CD14-positive monocyte (primary cell): Measurements from ENCODE around the gene SGCE. TPM values are rescaled to one million over a fixed set of nuclear protein-coding genes. Genes with fewer than 3 reads are reported as not detected.

ENCODE experiments used
- DNase-seq, 3 donors: peaks; one replicate each; pipeline ENCODE4 v3.0.0-alpha.2; 2011 to 2022
- H2AFZ ChIP-seq: 2 replicates; pipeline ENCODE4 v1.6.0; 2012; ENCODE audit warnings: mild to moderate bottlenecking, low read depth, low read length, inconsistent platforms; ENCODE audit not compliant: insufficient read depth, poor library complexity, severe bottlenecking
- H3K27ac ChIP-seq, 2 donors: 1 replicate in 1 of 2; 2 replicates in 1 of 2; pipeline ENCODE4 v1.5.1; 2012 to 2013; ENCODE audit warnings: low read length in 2 of 2, control low read depth in 1 of 2, inconsistent platforms in 1 of 2, low read depth in 1 of 2, mild to moderate bottlenecking in 1 of 2
- H3K27me3 ChIP-seq, 2 donors: one replicate each; pipeline versions ENCODE4 v1.6.0 to v1.6.1; 2011 to 2013; ENCODE audit warnings: low read length in 2 of 2; ENCODE audit not compliant: control insufficient read depth in 2 of 2, insufficient read depth in 2 of 2
- H3K36me3 ChIP-seq, 2 donors: replicated peaks in 1 of 2; 1 replicate in 1 of 2; 2 replicates in 1 of 2; pipeline versions ENCODE4 v1.5.1 to v1.6.1; 2012 to 2013; ENCODE audit warnings: low read length in 2 of 2, control low read depth in 1 of 2, inconsistent platforms in 1 of 2, mild to moderate bottlenecking in 1 of 2; ENCODE audit not compliant: insufficient read depth in 2 of 2, control insufficient read depth in 1 of 2
- H3K4me1 ChIP-seq, 2 donors: 1 replicate in 1 of 2; 2 replicates in 1 of 2; pipeline versions ENCODE4 v1.5.1 to v1.6.1; 2012 to 2013; ENCODE audit warnings: low read length in 2 of 2, control low read depth in 1 of 2, inconsistent platforms in 1 of 2, mild to moderate bottlenecking in 1 of 2, moderate library complexity in 1 of 2; ENCODE audit not compliant: insufficient read depth in 2 of 2, control insufficient read depth in 1 of 2
- H3K4me2 ChIP-seq: replicated peaks from 2 replicates; pipeline ENCODE3; 2012; ENCODE audit warnings: low read length, moderate library complexity, mild to moderate bottlenecking; ENCODE audit not compliant: poor library complexity, severe bottlenecking; ENCODE audit errors: extremely low read depth
- H3K4me3 ChIP-seq, 3 experiments: fragments of 200-600 bp in 1 of 3; sonication (generic) in 1 of 3; replicated peaks in 1 of 3; 1 replicate in 2 of 3; 2 replicates in 1 of 3; pipeline ENCODE4 v1.5.1; 2011 to 2013; ENCODE audit warnings: low read length in 3 of 3, mild to moderate bottlenecking in 3 of 3, control low read depth in 2 of 3, low read depth in 2 of 3, inconsistent platforms in 1 of 3, moderate library complexity in 1 of 3
- H3K79me2 ChIP-seq: 2 replicates; pipeline ENCODE4 v1.6.0; 2012; ENCODE audit warnings: mild to moderate bottlenecking, control low read depth, inconsistent platforms, low read length, moderate library complexity; ENCODE audit not compliant: insufficient read depth
- H3K9ac ChIP-seq: 2 replicates; pipeline ENCODE4 v1.6.0; 2017; ENCODE audit warnings: low read length, mild to moderate bottlenecking; ENCODE audit not compliant: insufficient read depth, poor library complexity, severe bottlenecking
- H3K9me3 ChIP-seq, 2 donors: replicated peaks in 1 of 2; 1 replicate in 1 of 2; 2 replicates in 1 of 2; pipeline versions ENCODE4 v1.5.1 to v1.6.1; 2012 to 2013; ENCODE audit warnings: low read length in 2 of 2, control low read depth in 1 of 2; ENCODE audit not compliant: control insufficient read depth in 1 of 2, insufficient read depth in 1 of 2
- H4K20me1 ChIP-seq: 2 replicates; pipeline ENCODE4 v1.6.0; 2012; ENCODE audit warnings: mild to moderate bottlenecking, low read length, control low read depth, moderate library complexity; ENCODE audit not compliant: insufficient read depth
- H3K27ac Mint-ChIP-seq, 7 donors: one replicate each; pipeline ENCODE4 v1.8.0; 2020; ENCODE audit warnings: mild to moderate bottlenecking in 7 of 7, mixed read lengths in 7 of 7, moderate library complexity in 6 of 7, inconsistent platforms in 2 of 7
- H3K27me3 Mint-ChIP-seq, 3 donors: one replicate each; pipeline ENCODE4 v1.8.0; 2021 to 2022; ENCODE audit warnings: low read depth in 3 of 3, mild to moderate bottlenecking in 3 of 3, mixed read lengths in 3 of 3, moderate library complexity in 3 of 3, inconsistent platforms in 1 of 3
- H3K36me3 Mint-ChIP-seq, 2 donors: one replicate each; pipeline ENCODE4 v1.8.0; 2020; ENCODE audit warnings: mixed read lengths in 2 of 2, inconsistent platforms in 1 of 2, mild to moderate bottlenecking in 1 of 2
- H3K4me1 Mint-ChIP-seq: one replicate; pipeline ENCODE4 v1.8.0; 2020; ENCODE audit warnings: mild to moderate bottlenecking, mixed read lengths
- H3K4me3 Mint-ChIP-seq, 2 donors: one replicate each; pipeline ENCODE4 v1.8.0; 2020; ENCODE audit warnings: mild to moderate bottlenecking in 2 of 2, mixed read lengths in 2 of 2, moderate library complexity in 1 of 2
- H3K9me3 Mint-ChIP-seq, 7 donors: one replicate each; pipeline ENCODE4 v1.8.0; 2020 to 2022; ENCODE audit warnings: mixed read lengths in 7 of 7, mild to moderate bottlenecking in 6 of 7, moderate library complexity in 6 of 7, inconsistent platforms in 2 of 7
- WGBS: methylation state at CpG from one replicate; pipeline ENCODE4 v1.1.5; 2013; ENCODE audit warnings: missing lambda C conversion rate; ENCODE audit not compliant: insufficient coverage; 5-methylcytosine and 5-hydroxymethylcytosine counted together
- intact Hi-C, 2 donors: fragments of 100-400 bp; cut with micrococcal nuclease; formaldehyde crosslinking; loops; one replicate each; pipeline versions ENCODE4 v1.15.0 to v1.15.1; 2023
- polyA plus RNA-seq, 3 donors: library from polyadenylated mRNA; depleted of rRNA in 1 of 3; unstranded in 2 of 3; stranded (reverse) in 1 of 3; fragments of 300-500 nt in 2 of 3; fragments of >200 nt in 1 of 3; fragmentation: Illumina TruSeq in 2 of 3; gene quantifications; 1 replicate in 2 of 3; 2 replicates in 1 of 3; pipeline ENCODE4 v1.2.3, GENCODE V29; 2012 to 2021
- TF ChIP-seq, protein P1 (sequence below): fragments of 200-600 bp; IDR thresholded peaks from one replicate; pipeline ENCODE4 v1.8.0; 2022; ENCODE audit warnings: antibody characterized with exemption, mild to moderate bottlenecking

The SGCE gene
- polyA plus RNA-seq, 3 donors = not detected

DNA sequence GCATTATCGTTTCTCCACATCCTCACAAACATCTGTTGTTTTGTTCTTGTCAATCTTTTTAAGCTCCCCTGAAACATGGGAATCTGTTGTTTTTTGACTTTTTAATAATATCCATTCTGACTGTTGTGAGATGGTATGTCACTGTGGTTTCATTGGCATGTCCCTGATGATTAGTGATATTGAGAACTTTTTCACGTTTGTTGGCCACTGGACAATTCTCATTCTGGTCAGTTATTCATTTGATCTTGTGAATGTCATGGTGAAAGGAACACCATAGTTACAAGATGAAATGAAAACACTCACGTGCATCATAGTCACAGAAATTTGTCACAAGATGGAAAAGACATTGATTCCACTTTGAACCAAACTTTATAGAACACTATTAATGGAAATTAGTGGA, 20.5 kb upstream of the SGCE start:
- Mint-ChIP-seq H3K4me1 (no peaks in the 10 kb centered on the region), H3K36me3 (no peaks in the 10 kb centered on the region), H3K4me3 (no peak overlapping the region), H3K9me3 (peaks cover 0 to 4% (median 0%) of the 10 kb centered on the region in 7 donors), H3K27me3 (no peaks in the 10 kb centered on the region), H3K27ac (no peak overlapping the region)
- TF ChIP-seq, protein P1, sequence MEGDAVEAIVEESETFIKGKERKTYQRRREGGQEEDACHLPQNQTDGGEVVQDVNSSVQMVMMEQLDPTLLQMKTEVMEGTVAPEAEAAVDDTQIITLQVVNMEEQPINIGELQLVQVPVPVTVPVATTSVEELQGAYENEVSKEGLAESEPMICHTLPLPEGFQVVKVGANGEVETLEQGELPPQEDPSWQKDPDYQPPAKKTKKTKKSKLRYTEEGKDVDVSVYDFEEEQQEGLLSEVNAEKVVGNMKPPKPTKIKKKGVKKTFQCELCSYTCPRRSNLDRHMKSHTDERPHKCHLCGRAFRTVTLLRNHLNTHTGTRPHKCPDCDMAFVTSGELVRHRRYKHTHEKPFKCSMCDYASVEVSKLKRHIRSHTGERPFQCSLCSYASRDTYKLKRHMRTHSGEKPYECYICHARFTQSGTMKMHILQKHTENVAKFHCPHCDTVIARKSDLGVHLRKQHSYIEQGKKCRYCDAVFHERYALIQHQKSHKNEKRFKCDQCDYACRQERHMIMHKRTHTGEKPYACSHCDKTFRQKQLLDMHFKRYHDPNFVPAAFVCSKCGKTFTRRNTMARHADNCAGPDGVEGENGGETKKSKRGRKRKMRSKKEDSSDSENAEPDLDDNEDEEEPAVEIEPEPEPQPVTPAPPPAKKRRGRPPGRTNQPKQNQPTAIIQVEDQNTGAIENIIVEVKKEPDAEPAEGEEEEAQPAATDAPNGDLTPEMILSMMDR = no peak
- H3K36me3 ChIP-seq = no peaks in the 10 kb centered on the region
- H3K4me1 ChIP-seq = no peaks in the 10 kb centered on the region
- H3K9me3 ChIP-seq = no peaks in the 10 kb centered on the region
- H3K27ac ChIP-seq = no peak overlapping the region
- no peak overlapping the region for H3K4me2 ChIP-seq
- intact Hi-C loops = no loop called here
- H2AFZ ChIP-seq = no peak overlapping the region
- no CpG with 5 or more reads among the region's 3 CpGs for WGBS
- no peaks in the 10 kb centered on the region for H3K27me3 ChIP-seq
- H3K4me3 ChIP-seq = no peak overlapping the region
- no peaks in the 10 kb centered on the region for H4K20me1 ChIP-seq
- no peaks in the 10 kb centered on the region for H3K79me2 ChIP-seq
- H3K9ac ChIP-seq = no peak overlapping the region
- DNase-seq = no peak

DNA sequence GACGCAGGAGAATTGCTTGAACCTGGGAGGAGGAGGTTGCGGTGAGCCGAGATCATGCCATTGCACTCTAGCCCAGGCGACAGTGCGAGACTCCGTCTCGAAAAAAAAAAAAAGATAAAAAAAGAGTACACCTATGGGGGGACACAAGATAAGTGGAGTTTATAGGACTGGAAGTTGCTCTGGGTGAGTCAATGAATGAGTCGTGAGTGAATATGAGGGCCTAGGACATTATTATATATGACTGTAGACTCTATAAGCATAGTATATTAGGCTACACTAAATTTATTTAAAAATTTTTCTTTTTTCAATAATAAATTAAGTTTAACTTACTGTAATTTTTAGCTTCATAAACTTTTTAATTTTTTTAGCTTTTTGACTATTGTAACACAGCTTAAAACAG, 19.4 kb upstream of the SGCE start:
- H3K36me3 Mint-ChIP-seq = no peaks in the 10 kb centered on the region
- H3K4me3 Mint-ChIP-seq = no peak overlapping the region
- Histone ChIP-seq H3K27me3 (no peaks in the 10 kb centered on the region), H3K4me3 (no peak overlapping the region), H3K9me3 (no peaks in the 10 kb centered on the region), H4K20me1 (no peaks in the 10 kb centered on the region), H3K27ac (no peak overlapping the region), H3K4me2 (no peak overlapping the region), H3K4me1 (no peaks in the 10 kb centered on the region), H3K9ac (no peak overlapping the region), H2AFZ (no peak overlapping the region), H3K36me3 (no peaks in the 10 kb centered on the region), H3K79me2 (no peaks in the 10 kb centered on the region)
- peaks cover 0 to 4% (median 0%) of the 10 kb centered on the region in 7 donors for H3K9me3 Mint-ChIP-seq
- no peak for DNase-seq
- H3K4me1 Mint-ChIP-seq = no peaks in the 10 kb centered on the region
- intact Hi-C loops = no loop called here
- H3K27ac Mint-ChIP-seq = no peak overlapping the region
- H3K27me3 Mint-ChIP-seq = no peaks in the 10 kb centered on the region
- no CpG with 5 or more reads among the region's 8 CpGs for WGBS
- TF ChIP-seq, protein P1 = no peak
